GM21390 (cell line): ENCODE data around the gene LYPD6B.
"Not testable (repeated sequence)": the region's sequence is repeated elsewhere in the genome, so short reads cannot be mapped to it uniquely, and the experiment has no call there.

Source experiments
- ATAC-seq: cut with Tn5 transposase; IDR thresholded peaks from one replicate; pipeline ENCODE4 v1.9.1; 2021; ENCODE audit not compliant: unreplicated experiment

The LYPD6B gene

GRCh38 chr2:149188291-149188690, 149.8 kb downstream of the LYPD6B start:
- no peak for ATAC-seq

- no peak for ATAC-seq
These were observed 151.3 kb downstream of the LYPD6B start for GRCh38 chr2:149189769-149190168.

GRCh38 chr2:149191915-149192314, 153.4 kb downstream of the LYPD6B start:
- ATAC-seq: no peak

DNA sequence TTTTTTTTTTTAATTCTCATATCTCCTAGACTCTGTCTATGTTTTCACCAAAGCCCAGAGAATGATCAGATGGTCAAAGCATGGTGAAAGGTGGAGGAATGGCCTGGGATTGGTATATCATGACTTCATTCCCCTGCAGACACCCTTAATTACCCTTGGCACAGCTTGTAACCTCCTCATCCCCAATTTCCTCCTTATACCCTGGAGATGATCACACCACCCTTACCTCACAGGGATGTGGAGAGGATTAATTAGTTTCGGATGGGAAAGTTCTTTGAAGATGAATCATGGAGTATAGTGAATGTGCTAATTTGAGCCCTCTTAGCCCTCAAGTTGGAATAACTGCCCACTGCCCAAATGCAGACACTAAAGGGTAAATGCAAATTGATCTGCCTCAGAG, 153.9 kb downstream of the LYPD6B start:
- ATAC-seq: no peak

GRCh38 chr2:149200109-149200520, 161.6 kb downstream of the LYPD6B start:
- ATAC-seq: no peak

- no peak for ATAC-seq
These were observed 166.2 kb downstream of the LYPD6B start for GRCh38 chr2:149204686-149205085.

DNA sequence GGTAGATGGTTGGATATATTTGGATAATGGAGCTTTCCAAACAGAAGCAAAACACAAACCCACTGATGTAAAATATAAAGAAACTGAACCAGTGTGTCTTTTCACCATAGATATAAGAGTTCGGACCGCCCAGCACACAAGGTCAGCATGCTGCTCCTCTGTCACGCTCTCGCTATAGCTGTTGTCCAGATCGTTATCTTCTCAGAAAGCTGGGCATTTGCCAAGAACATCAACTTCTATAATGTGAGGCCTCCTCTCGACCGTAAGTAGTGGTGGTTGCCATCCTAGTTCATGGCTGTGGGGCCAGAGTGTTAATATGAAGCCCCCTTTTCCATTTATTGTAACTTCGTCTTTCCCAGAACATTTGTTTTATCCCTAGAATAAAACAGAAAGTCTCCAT, 166.6 kb downstream of the LYPD6B start:
- ATAC-seq: no peak

DNA sequence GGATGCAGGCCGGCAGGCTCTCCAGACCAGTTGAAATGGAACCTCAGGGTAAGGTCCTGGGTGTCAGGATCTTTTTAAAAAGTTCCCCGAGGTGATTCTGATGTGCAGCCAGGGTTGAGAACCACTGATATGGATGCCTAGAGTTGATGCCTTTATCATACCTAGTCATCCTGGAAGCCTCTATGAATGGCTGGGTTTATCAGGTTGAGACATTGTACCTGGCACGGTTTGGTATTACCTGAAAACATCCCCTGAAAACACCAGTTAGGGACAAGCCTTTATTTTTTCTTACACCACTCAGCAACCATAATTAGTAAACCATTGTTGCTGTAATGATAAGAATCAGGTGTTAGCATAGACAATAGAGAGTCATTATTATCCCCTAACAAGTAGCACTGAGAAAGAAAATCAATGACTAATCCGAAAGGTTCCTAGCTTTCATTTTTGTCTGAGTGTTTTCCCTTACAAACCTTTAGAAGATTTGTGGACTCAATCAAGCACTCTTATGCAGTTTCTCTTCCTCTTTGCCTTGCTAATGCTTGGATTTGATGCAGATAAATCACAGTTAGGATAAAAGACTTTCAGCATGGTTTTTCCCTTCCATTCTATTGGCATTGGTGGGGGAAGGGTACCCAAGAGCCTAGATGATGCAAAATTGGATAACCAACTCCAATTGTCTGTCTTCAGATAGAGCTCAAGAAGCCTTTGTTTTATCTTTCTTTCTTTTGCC, 175.4 kb downstream of the LYPD6B start:
- ATAC-seq: no peak

DNA sequence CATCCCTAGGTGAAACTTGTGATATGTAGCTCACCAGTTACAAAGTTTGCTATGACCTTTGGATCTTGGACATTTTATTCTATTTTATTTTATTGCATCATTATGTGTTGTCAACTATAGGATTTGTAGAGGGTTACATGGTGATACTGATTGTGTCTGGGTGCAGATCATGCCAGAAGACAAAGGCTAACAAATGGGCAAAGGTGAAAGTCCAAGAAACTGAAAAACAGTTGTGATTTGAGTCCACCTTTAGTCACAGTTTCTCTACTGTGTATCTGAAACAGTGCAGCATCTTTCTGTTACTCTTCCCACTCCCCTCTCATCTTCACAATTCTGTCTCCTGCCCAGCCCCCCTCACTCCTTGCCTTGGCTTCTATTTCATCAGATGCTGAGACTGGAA, 180.0 kb downstream of the LYPD6B start:
- ATAC-seq: peak; percentile 47

DNA sequence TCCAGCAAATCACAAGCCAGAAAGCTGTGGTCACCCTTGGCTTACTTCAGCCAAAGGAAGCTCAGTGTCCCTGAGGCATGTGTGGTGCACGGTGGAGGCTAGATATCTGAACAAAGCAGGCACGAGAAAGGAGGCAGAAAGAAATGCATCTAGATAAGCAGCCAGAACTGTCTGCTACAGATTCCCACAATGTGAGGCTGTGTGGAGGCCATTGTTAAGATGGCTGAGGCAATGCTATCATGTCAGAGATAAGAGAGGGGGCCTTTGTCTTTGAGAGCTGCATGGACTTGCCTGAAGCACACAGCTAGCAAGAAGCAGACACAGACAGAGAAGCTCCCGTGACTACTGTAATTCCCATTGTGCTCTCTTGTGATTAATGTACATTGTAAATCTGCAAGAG, 181.4 kb downstream of the LYPD6B start:
- ATAC-seq: no peak

DNA sequence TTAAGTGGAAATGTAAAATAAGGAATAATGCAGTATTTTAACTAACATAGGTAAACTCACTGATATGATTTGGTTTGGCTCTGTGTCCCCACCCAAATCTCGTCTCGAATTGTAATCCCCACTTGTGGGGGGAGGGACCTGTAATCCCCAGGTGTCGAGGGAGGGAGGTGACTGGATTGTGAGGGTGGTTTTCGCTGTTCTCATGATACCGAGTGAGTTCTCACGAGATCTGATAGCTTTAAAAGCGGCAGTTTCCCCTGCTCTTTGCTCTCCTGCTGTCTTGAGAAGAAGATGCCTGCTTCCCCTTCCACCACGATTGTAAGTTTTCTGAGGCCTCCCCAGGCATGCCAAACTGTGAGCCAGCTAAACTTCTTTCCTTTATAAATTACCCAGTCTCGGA, 182.5 kb downstream of the LYPD6B start:
- no peak for ATAC-seq

- no peak for ATAC-seq
These were observed 183.4 kb downstream of the LYPD6B start for GRCh38 chr2:149221898-149222297.

DNA sequence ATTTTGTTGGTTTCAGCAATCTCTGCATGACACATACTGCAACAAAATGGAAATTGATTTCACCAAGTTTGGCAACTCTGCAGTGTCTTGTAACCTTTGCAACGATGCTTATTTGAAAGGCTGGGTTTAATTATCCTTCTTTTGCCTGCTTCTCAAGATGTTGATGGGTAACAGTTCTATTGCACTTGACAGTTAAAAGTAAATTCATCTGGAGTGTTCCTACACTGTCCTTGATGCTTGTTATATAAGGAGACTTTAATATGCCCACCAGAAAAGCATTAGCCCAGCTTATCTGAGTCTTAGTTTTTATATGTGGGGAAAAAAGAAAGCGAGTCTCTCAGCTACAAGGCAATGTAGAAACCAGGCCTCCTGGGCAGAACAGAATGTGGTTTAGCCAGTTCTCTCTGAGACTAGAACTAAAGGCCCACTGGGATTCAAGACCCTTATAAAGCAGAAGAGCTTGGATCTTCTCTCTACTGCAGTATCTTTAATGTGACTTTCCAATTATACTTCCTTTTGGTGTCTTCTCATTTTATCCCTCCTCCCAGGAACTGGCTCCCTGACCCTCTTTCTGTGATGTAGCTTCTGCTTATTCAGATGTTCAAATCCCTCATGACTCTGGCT, 185.1 kb downstream of the LYPD6B start:
- ATAC-seq: no peak

DNA sequence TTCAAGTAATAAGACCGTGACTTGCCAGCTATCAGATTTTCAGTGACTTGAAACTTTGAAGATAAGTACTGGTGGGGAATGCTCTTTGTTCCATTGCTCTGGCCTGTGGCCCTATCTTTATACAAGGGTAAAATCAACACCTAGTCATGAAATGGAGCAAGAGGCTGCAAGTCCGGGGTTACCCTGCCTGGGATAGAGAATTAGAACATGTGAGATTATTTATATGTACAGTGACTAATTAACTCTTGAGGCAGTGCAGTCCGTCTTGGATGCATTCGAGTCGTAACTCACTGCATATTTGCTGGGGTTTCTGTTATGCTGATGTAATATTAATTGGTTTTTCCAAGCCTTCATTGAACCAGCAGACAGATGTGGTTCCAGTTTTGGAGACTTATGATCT, 186.0 kb downstream of the LYPD6B start:
- no peak for ATAC-seq

DNA sequence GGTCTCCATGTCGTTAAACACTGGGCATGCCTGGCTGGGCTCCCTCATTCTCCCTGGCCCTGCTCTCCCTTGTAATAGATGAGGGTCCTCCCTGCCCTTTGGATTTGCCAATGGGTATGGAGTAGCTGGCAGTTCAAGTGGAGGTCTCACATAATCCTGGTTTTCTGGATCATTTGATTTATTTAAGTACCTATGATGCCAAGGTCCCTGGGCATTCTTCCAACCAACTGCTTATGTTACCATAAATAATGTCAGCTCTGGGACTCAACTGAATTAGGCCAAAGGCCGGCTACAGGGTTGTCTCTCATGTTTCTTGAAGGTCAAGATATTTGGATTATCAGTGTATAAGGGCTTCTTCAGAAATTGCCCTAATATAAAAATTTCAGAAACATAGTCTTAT, 186.9 kb downstream of the LYPD6B start:
- no peak for ATAC-seq

DNA sequence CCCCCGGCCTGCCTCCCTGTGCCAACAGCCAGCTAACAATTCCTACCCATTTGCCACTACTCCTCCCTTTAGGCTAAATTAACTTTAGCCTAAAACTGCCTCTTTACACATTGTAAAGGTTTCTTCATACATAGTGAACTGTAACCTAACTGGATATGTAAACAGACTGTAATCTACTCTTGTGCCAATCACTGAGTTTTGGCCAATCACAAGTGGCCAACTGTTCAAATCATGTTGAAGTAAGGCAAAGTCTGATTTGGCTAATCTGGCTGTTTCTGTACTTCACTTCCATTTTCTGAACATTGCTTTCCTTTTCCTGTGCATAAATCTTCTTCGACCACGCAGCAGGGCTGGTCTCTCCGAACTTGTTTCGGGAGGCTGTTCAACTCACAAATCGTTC, 188.3 kb downstream of the LYPD6B start:
- ATAC-seq: no peak

GRCh38 chr2:149235816-149236375, 197.4 kb downstream of the LYPD6B start:
- ATAC-seq: no peak

DNA sequence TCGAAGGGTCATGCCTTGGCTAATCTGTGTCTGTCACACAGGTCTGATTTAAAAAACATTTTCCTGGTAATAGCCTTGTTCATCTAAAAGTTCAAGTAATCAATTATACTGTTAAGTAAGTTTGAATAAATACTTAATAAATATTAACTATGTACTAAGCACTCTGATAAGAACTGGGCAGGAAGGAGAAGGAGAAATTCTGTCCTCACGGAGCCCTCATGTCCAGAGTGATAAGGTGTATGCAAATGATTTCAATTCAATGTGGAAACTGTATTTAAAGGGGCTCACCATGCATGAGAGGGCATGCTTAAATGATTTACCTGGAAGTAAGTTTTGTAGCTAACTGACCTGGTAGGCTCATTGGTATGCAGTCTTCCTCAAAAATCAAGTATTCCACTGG, 197.9 kb downstream of the LYPD6B start:
- ATAC-seq: no peak

- no peak for ATAC-seq
These were observed 207.7 kb downstream of the LYPD6B start for GRCh38 chr2:149246186-149246585.

- not testable (repeated sequence) for ATAC-seq
These were observed 212.9 kb downstream of the LYPD6B start for GRCh38 chr2:149251436-149251835.

- not testable (repeated sequence) for ATAC-seq
These were observed 218.4 kb downstream of the LYPD6B start for GRCh38 chr2:149256877-149257276.

- no peak for ATAC-seq
These were observed 220.0 kb downstream of the LYPD6B start for GRCh38 chr2:149258531-149258930.
